Skin of body (tissue), 2 donors: Measurements from ENCODE around the gene KNDC1. TPM values are rescaled to one million over a fixed set of nuclear protein-coding genes. Genes with fewer than 3 reads are reported as not detected.
"Not testable (repeated sequence)": the region's sequence is repeated elsewhere in the genome, so short reads cannot be mapped to it uniquely, and the experiment has no call there.

Source experiments
- DNase-seq: peaks from one replicate; lab custom pipeline; 2025; lab: John Stamatoyannopoulos, UW
- total RNA-seq: library from RNA; depleted of rRNA; stranded (reverse); fragments of >200 nt; gene quantifications from one replicate; pipeline ENCODE4 v1.2.3, GENCODE V29; 2014

The KNDC1 gene, protein sequence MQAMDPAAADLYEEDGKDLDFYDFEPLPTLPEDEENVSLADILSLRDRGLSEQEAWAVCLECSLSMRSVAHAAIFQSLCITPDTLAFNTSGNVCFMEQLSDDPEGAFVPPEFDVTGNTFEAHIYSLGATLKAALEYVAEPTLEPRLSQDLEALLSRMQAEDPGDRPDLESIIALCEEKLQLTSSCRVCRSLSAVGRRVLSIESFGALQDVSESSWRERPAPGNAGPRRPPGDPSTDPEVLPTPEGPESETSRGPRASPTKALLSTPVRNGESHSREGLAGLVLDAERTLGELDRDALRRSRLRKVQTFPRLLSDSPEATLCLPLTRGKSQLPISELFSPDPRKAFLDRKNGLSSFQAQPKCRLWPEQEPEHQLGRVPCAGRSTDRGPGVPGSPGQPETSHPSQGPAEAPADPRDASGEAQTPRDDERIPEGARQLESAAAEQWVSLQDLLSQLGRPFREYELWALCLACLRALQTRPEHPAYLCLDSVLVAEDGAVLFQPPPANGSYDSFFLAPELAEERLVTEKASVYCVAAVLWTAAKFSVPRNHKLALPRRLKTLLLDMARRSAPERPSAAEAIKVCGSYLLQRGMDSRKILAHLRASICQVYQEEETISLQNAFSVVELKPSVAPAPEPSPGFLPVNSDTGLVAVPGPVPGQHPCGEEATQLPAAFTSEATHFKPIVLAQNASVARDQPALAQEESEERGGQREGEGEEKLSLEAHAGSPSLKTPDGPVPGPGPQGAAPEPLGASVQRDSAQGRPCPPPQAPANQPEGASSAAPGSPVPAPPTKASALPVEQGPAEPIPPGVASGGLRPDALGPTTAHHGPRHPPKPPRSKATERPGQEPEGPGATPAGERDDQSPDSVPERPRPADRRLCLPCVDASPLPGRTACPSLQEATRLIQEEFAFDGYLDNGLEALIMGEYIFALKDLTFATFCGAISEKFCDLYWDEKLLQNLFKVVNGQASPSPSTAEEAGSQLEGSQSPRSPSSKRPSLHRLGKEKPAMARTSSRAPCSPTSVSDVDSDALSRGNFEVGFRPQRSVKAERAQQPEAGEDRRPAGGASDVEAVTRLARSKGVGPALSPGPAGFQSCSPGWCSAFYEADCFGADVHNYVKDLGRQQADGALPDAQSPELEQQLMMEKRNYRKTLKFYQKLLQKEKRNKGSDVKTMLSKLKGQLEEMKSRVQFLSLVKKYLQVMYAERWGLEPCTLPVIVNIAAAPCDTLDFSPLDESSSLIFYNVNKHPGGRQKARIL (N-terminal part only)
- 1.1 TPM for total RNA-seq

GRCh38 chr10:133159950-133160825, at the start of gene KNDC1:
Gene KNDC1, plus strand, starts transcription at chr10:133160219. Its CDS starts 249 bp downstream, at chr10:133160468.
- no peak for DNase-seq

DNA sequence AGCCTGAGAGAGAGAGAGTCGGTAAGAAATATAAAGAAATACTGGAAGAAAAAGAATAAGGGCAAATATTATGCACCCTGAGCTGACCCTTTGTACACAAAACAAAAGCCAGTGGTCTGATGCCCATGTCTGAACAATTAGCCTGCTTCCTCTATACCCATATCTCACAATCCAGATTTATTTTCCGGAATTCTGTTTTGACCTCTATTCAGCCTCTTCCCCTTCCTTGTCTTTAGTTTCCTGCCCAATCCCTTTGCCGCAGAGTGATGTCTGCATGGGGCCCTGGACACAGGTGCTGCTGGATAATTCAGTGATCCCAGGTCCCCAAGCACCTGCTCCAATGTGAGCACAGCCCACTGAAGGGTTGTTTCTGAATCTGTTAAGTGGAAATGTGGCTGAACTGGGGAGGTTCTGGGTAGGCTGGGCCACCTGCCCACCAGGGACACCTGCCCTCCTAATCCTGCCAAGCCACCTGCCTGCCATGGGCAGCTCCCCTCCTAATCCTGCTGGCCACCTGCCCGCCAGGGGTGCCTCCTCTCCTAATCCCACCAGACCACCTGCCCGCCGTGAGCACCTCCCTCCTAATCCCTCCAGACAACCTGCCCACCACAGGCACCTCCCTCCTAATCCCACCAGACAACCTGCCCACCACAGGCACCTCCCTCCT, 49.3 kb upstream of the KNDC1 start:
- no peak for DNase-seq

GRCh38 chr10:133111640-133112039, 48.4 kb upstream of the KNDC1 start:
- DNase-seq: not testable (repeated sequence)

DNA sequence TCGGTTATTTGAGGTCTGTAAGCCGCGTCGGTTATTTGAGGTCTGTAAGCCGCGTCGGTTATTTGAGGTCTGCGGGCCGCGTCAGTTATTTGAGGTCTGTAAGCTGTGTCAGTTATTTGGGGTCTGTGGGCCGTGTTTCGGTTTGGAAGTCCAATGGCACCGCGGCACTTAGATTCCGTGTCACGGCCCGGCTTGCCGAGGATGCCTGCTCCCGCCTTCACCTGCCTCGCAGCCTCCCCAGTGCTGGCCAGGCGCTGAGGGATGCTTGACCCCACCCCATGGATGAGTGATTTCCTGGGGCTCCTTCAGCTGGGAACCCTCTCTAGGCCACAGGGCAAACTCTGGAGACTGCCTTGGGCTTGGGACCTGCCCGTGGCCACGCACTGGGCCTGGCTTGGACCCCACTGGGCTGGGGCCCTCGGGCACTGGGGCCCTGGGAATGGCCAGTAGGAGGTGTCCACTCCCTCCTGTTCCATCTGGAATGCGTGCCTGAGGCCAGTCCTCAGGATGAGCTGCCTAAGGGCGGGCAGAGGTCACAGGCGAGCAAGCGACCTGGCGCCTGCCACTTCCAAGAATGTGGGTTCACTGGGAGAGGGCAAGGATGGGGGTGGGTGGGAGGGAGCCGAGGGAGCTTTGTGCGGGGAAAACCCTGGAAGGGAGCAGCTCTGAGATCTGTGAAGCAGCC, 46.7 kb upstream of the KNDC1 start:
- DNase-seq: no peak

GRCh38 chr10:133113847-133114246, 46.2 kb upstream of the KNDC1 start:
- DNase-seq: no peak

- DNase-seq: no peak
Measured at GRCh38 chr10:133114251-133114650, 45.8 kb upstream of the KNDC1 start.

DNA sequence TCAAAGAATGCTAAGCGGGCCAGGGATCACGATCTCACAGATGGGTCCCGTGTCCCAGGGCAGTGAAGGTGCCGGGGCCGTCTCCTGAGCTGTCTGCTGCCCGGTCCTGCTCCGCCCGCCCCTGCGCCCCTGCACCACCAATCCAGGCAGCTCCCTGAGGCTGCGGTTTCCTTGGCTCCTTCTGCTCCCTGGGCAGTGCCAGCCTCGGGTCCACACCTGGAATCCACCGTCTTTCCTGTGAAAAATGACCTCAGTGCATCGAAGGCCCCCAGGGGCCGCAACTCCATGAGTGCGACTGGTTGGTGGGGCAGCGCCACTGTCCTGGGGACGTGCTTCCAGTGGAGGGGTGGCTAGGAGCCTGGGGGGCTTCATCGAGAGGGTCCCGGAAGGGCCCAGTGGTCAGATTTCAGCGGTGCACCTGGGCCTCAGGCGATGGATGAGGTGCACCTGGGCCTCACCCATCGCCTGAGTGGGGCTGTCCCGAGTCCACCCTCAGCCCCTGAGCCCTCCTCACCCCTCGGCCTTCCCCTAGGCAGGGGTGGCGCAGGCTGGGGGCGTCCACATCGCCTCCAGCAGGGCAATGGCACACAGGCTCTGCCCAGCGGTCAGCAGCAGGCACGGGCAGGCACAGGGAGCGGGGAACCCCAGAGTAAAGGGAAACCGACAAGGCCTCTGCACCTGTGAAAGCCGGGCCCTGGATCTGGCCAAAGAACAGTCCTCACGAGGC, 45.1 kb upstream of the KNDC1 start:
- no peak for DNase-seq

DNA sequence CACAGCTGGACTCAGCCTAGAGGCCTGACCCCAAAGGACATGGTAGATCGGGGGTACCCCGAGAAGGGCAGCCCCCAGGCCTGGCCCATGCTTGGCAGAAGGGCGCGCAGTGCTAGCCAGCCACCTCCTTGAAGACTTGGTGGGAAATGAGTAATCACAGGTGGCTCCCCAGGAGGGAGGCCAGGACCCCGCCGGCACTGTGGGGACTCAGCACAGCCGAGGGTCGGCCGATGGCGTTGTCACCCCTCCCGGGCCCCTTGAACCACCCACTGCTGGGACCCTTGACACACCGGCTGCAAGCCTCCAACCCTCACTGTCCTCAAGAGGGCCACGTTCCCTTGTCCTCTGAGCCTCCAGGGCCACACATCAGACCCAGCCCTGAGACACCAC, 44.6 kb upstream of the KNDC1 start:
- DNase-seq: no peak

GRCh38 chr10:133115976-133116375, 44.0 kb upstream of the KNDC1 start:
- DNase-seq: no peak

GRCh38 chr10:133116455-133116854, 43.6 kb upstream of the KNDC1 start:
- no peak for DNase-seq

DNA sequence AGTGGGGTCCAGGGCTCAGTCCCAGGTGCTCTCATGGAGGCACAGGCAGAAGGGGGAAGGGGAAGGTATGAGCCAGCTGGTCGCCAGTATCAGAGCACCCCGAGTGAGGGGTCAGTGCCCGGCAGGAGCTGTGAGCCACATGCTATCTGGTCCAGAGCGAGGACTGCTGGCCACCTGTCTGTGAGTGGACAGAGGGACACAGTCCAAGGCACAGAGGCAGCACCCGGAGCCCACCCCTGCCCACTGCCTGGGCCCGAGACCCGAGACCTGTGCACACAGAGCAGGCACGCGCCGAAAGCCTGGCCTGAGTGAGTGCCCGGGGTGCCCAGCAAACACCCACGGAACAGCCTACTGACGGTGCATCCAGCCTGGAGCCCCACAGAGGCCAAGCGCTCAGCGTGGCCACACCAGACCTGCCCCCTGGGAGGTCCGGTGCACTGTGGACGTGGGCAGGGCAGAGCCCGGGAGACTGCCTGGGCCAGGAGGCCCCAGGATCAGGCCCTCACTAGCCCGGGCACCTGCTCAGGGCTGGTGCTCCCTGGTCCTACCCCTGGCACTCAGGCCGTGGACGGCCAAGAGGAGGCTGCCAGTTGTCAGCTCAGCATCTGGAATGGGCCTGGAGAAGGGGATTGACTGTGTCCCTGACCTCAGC, 42.9 kb upstream of the KNDC1 start:
- DNase-seq: no peak

DNA sequence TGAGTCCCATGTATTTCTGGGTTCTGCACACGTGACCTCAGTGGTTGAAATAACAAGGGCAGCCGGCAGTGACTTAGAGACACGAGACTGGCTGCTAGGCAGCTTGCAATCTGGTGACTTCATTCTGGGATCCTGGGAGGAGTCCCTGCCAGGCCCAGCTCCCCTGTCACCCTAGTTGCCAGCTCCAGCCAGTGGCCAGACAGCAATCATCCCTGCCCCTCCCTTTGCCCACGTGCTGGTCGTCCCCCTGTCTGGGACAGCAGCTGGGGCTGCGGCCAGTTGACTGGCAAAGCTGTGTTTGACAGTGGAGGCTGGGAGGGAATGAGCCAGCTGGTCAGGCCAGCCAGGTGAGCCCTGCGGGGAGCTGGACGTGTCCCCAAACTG, 42.3 kb upstream of the KNDC1 start:
- no peak for DNase-seq

DNA sequence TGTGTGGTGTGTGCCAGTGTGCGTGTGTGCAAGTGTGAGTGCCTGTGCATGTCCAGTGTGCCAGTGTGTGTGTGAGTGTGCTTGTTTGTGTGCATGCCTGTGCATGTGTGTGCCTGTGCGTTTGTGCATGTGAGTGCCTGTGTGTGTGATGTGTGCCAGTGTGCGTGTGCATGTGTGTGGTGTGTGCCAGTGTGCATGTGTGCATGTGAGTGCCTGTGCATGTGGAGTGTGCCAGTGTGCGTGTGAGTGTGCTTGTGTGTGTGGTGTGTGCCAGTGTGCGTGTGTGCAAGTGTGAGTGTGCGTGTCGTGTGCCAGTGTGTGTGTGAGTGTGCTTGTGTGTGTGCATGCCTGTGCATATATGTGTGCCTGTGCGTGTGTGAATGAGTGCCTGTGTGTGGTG, 38.5 kb upstream of the KNDC1 start:
- DNase-seq: no peak

DNA sequence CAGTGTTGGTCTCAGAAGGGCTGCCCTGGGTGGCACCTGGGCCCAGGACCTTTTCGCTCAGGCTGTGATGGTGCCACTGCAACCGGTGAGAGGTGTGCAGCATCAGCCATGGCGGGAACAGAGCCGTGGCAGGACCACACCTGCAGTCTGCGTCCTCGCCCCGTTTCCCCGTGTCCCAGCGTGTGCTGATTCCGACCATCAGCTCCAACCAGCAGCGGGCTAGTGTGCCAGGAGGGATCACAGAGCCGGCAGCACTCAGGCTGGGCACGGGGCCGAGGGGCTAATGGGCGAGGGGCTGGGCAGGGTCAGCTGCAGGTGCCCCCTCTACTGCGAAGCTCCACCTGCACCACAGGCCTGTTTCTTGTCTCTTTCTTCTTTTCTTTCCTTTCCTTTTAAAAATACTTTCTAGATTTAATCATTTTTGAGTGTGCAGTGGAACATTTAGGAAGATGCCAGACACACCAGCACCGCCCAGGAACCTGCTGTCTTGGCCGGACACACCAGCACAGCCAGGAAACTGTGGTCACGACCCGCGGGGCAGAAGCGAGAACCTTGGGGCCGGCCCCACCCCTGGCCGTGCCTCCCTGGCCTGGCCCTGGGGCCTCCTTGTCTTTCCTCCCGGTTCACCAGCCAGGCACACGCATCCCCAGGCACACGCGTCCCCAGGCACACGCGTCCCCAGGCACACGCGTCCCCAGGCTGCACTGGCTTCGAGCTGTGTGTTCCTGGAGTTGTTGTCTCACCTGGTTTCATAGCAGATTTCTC, 37.7 kb upstream of the KNDC1 start:
- no peak for DNase-seq

DNA sequence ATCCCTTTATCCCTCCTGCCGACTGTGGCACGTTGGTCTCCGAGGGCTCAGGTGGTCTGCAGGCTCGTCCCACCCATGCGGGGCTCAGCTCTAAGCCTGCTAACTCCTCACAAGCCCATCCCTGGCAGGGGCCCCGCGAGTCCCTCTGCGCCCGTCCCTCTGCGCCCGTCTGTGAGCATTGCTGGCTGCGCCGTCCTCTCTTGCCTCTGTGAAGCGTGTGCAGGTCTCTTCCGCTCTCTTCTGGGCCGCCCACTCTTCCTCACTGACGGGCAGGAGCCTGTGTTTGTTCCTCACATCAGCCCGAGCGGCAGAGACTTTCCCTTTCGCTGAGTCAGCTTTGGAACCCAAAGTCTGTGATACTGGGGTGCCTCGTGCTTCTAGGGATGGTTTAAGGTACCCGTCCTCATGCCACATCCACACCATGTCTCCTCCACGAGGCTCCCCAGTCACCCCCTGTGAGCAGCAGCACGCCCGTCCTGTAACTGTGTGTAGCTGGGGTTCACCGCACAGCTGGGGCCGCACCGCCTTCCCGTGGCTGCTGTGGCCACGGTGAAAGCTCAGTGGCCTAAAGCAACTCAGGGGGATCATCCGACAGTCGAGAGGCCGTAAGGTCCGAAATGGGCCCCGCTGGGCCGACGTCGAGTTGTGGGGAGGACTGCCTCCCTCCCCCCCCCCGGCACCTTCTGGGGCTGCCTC, 36.8 kb upstream of the KNDC1 start:
- DNase-seq: no peak

- no peak for DNase-seq
Measured at GRCh38 chr10:133123746-133124356, 36.2 kb upstream of the KNDC1 start.
